Stimulated activated CD8-positive, alpha-beta memory T cell treated with anti-CD3 and anti-CD28 coated beads, Interleukin-12 subunit alpha, Interleukin-12 subunit beta, amount 100 ng/mL, for 24 hours (primary cell): ENCODE data around the gene PHYKPL.
"Not testable (repeated sequence)": the region's sequence is repeated elsewhere in the genome, so short reads cannot be mapped to it uniquely, and the experiment has no call there.

Source experiments
- DNase-seq: peaks from one replicate; pipeline ENCODE4 v3.0.0-alpha.2; 2020; ENCODE audit errors: extremely low read depth

Gene PHYKPL

DNA sequence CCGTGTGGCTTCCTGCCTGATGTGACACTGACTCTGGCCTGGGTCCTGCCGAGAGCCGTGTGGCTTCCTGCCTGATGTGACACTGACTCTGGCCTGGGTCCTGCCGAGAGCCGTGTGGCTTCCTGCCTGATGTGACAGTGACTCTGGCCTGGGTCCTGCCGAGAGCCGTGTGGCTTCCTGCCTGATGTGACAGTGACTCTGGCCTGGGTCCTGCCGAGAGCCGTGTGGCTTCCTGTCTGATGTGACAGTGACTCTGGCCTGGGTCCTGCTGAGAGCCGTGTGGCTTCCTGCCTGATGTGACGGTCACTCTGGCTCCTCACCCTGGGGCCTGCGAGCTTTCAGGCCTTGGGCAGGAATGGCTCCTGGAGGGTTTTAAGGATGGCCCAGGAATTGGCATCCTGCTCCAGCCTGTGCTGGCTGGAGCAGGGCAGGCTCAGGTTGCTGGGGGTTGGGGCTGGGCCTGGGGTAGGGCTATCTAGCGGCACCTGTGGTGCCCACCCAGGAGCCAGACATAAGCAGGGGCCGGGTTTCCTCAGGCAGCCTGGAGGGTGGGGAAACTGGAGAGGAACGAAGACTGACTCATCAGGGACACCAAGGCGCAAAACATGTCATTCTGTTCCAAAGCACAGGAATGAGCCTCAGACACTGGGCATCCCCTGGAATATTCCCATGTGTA, 7.2 kb upstream of the PHYKPL start:
- DNase-seq = not testable (repeated sequence)

DNA sequence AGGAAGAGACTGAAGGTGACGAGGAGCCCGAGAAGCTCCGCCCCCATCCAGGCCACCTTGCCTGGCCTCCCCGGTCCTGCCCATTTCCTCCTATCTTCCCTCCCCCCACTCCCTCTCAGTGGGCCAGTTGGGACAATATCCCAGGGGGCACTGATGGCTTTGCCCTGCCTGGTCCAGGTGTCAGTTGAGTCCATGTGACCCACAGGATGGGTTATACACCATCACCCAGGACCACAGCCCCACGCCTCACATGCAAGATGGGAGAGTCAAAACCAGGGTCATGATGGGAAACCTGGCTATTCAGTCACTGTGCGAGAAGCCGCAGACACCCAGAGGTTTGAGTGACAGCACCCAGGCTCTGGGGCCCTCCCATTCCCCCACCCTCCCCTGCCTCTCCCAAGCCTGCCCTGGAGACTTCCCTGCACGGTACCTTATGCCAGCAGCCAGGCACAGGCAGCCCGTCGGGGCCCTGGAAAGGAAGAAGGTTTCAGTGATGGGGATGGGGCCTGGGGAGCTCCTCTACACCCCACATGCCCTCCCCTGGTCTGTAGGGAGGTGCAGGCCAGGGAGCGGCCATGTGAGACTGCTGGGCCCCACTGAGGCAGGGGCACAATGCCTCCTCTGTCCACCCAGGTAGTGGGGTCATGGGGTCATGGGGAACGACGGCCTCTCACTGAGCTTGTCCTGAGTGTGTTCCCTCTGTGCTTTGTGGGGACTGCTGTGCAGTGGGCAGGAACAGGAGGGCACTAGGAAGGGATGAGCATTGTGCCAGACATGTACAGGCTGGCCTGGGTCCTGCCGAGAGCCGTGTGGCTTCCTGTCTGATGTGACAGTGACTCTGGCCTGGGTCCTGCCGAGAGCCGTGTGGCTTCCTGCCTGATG, 6.3 kb upstream of the PHYKPL start:
- DNase-seq = no peak

GRCh38 chr5:178238313-178238635, 5.7 kb upstream of the PHYKPL start:
- DNase-seq = no peak

- no peak for DNase-seq
These were observed 5.1 kb upstream of the PHYKPL start for GRCh38 chr5:178237431-178238312.

DNA sequence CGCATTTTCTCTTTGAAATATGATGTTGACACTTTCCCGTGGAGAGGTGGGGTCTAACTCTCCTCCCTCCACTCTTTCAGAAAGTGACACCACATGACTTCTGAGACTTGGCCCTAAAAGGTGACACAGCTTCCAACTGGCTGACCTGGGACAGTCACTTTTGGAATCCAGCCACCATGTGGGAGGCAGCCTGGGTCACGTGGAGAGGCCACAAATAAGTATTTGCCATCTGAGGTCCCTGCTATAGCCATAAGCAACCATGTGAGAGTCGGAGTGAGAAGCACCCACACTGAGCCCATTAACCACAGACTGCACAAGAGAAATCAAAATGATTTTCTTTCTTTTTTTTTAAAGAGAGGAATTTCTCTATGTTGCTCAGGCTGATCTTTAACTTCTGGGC, 4.1 kb upstream of the PHYKPL start:
- no peak for DNase-seq

GRCh38 chr5:178236126-178236525, 3.5 kb upstream of the PHYKPL start:
- no peak for DNase-seq

- no peak for DNase-seq
These were observed 3.0 kb upstream of the PHYKPL start for GRCh38 chr5:178235588-178235974.

- peak; percentile 53 for DNase-seq
These were observed 2.4 kb upstream of the PHYKPL start for GRCh38 chr5:178234750-178235587.

DNA sequence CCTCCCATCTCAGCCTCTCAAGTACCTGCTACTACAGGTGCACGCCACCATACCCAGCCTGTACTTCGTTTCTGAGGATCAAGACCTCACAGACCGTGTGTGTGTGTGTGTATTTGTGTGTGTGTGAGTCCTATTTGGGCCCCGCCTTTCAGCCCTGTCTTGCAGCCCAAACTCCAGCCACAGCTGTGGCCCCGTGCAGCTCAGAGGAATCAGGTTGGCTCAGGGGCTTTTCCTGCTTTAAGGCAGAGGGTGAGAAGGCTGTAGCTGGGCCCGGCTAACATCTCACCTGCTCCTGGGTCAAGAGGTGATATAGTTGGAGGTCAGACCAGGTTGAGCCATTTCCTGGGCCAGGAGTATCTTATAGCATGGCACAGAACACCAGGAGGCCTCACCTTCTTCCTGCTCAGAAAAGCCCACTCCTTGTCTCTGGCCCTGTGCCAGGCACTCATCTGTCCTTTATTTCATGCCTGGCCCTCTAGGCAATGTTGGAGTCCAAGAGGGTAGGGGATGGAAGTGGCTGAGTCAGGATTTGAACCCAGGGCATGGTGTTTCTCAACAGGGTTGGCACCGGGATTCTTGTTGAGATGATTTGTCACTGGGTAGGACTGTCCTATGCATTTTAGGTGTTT, 1.6 kb upstream of the PHYKPL start:
- DNase-seq = no peak

- no peak for DNase-seq
These were observed 373 bp upstream of the PHYKPL start for GRCh38 chr5:178232920-178233429.

DNA sequence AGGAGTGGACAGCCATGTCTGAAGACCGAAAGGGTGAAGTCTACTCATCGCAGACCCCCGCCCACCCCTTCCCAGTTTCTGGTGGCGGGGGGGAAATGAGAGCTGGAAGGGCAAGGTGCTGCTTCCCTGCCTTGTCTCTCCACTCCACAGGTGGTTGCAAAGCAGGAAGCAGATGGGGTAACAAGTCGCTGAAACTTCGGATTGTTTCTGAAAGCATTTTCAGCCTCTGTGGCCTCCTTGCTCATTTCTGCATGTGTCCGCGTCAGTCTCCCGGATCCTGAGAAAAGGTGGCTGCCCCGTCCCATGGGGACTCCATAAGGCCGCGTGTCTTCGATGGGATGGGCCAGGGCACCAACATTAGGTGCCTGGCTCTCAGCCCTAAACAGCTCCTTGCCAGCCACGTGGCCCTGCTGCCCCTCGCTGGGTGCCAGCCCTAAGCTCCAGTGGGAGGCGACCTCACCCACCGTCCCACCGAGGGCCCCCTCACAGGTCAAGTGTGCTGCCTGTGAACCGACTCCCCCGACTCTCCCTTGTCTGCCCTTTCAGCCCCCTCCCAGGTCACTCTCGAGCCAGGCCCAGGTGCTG, 971 bp downstream of the PHYKPL start:
- DNase-seq = no peak

- DNase-seq = no peak
These were observed 1.6 kb downstream of the PHYKPL start for GRCh38 chr5:178230879-178231538.

GRCh38 chr5:178229861-178230260, 2.7 kb downstream of the PHYKPL start:
- DNase-seq = no peak

- DNase-seq = not testable (repeated sequence)
These were observed 3.5 kb downstream of the PHYKPL start for GRCh38 chr5:178229111-178229510.

- no peak for DNase-seq
These were observed 4.0 kb downstream of the PHYKPL start for GRCh38 chr5:178228609-178229008.

- DNase-seq = no peak
These were observed 4.7 kb downstream of the PHYKPL start for GRCh38 chr5:178227929-178228328.

DNA sequence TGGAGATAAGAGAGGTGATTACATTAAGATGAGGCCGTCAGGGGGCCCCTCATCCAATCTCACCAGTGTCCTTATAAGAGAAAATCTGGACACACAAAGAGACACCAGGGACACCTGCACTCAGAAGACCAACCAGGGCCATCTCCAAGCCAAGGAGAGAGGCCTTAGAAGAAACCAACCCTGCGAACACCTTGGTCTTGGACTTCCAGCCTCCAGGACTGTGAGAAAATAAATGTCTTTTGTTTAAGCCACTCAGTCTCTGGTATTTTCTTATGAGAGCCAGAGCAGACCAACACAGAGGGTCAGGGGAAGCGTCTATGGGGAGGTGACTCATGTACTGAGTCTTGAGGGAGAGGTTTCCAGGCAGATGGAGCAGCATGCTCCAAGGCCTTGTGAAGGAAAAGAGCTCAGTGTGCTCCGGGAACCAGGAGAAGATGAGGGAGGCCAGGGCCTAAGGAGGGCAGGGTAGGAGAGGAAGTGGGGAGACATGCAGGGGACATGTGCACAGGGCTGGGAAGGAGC, 5.4 kb downstream of the PHYKPL start:
- DNase-seq = no peak

DNA sequence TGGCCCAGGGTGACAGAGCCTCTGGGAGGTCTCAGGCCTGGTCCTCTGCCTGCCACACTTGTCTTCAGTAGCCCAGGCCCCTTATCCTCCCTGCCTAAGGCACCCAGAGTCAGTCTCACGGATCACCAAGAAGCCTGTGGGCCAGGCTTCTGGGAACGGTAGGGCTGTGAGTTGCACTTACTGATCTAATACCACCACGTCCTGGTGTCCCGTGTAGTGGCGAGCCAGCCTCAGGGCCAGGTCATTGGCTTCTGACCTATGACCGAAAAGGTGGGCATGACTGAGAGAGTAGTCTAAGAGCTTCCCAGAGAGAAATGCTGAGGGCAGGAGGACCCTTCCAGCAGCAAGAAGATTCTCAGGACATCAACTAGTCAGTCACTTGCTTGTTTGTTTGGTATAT, 7.4 kb downstream of the PHYKPL start:
- no peak for DNase-seq

DNA sequence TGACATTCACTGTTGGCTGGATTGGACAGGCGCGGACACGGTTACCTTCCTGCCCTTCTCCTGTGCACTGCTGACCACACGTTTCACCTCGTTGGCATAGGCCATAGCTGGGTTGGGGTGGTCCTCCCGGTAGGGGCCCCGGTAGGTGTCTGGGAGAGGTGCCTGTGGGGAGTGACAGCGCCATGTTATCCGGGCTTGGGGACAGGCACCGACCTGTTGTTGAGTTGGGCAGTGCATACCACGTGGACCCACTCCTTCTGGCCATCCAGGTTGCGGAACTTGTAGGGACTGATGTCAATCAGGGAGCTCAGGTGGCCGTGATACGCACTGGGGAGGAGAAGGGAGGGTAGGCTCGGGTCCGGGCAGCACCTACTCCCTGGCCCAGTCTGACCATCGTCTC, 8.2 kb downstream of the PHYKPL start:
- DNase-seq = no peak
